RWPE2 (cell line): Measurements from ENCODE around the gene PDIA6.

Experiments used
- ATAC-seq: fragments of 200-7000 bp; cut with Tn5 transposase; 3 replicates; pipeline ENCODE4 v1.9.1; 2021; ENCODE audit warnings: low read depth
- DNase-seq: peaks from one replicate; pipeline ENCODE4 v3.0.0-alpha.2; 2020; ENCODE audit warnings: low spot score
- H3K27ac ChIP-seq: fragments of 450-650 bp; 2 replicates; pipeline ENCODE4 v1.5.1; 2017; ENCODE audit warnings: mild to moderate bottlenecking; ENCODE audit not compliant: poor library complexity, severe bottlenecking
- H3K27me3 ChIP-seq: fragments of 250-450 bp; sonication (Bioruptor Pico); 2 replicates; pipeline ENCODE4 v1.5.1; 2021; ENCODE audit warnings: mild to moderate bottlenecking, moderate library complexity; ENCODE audit not compliant: insufficient read depth, poor library complexity, severe bottlenecking
- H3K36me3 ChIP-seq: fragments of 250-450 bp; sonication (Bioruptor Pico); 2 replicates; pipeline ENCODE4 v1.5.1; 2020; ENCODE audit warnings: low read depth, mild to moderate bottlenecking, moderate library complexity
- H3K4me1 ChIP-seq: fragments of 250-450 bp; sonication (Bioruptor Pico); 2 replicates; pipeline ENCODE4 v1.5.1; 2021; ENCODE audit warnings: mild to moderate bottlenecking, moderate library complexity; ENCODE audit not compliant: insufficient read depth, poor library complexity, severe bottlenecking
- H3K4me3 ChIP-seq: fragments of 250-450 bp; sonication (Bioruptor Pico); 2 replicates; pipeline ENCODE4 v1.5.1; 2021; ENCODE audit warnings: mild to moderate bottlenecking, moderate library complexity; ENCODE audit not compliant: severe bottlenecking
- H3K9me3 ChIP-seq: fragments of 250-450 bp; sonication (Bioruptor Pico); 2 replicates; pipeline ENCODE4 v1.5.1; 2021; ENCODE audit warnings: mild to moderate bottlenecking, moderate library complexity; ENCODE audit not compliant: severe bottlenecking
- TF ChIP-seq, protein P1 (sequence below): fragments of 450-650 bp; IDR thresholded peaks from one replicate; pipeline ENCODE4 v1.5.1; 2017; ENCODE audit warnings: mild to moderate bottlenecking, moderate library complexity; ENCODE audit not compliant: poor library complexity, severe bottlenecking

Gene PDIA6

DNA sequence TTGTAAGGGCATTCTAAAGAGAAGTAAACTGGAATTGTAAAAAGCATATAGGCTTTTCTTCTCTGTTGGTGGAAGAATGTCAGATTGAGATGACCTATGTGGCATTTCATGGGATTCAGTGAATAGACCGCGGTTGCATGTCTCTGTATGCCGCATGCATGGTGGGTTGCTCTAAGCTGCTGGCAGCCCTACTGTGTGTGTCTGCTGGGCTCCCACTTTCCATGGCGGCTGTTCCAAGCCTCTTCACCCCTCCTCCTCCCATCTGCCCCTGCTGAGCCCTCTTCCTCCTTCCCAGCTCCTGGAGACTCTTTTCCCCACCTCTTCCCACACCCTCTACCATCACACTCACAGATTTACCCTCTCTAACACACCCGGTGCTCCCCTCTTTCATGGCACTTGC is 78.6 kb downstream of the PDIA6 start:
- Histone ChIP-seq H3K27me3 (no peaks in the 10 kb centered on the region), H3K4me1 (no peaks in the 10 kb centered on the region), H3K4me3 (no peak overlapping the region), H3K27ac (no peak overlapping the region), H3K36me3 (no peaks in the 10 kb centered on the region), H3K9me3 (no peaks in the 10 kb centered on the region)
- TF ChIP-seq, protein P1, sequence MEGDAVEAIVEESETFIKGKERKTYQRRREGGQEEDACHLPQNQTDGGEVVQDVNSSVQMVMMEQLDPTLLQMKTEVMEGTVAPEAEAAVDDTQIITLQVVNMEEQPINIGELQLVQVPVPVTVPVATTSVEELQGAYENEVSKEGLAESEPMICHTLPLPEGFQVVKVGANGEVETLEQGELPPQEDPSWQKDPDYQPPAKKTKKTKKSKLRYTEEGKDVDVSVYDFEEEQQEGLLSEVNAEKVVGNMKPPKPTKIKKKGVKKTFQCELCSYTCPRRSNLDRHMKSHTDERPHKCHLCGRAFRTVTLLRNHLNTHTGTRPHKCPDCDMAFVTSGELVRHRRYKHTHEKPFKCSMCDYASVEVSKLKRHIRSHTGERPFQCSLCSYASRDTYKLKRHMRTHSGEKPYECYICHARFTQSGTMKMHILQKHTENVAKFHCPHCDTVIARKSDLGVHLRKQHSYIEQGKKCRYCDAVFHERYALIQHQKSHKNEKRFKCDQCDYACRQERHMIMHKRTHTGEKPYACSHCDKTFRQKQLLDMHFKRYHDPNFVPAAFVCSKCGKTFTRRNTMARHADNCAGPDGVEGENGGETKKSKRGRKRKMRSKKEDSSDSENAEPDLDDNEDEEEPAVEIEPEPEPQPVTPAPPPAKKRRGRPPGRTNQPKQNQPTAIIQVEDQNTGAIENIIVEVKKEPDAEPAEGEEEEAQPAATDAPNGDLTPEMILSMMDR, result no peak
- ATAC-seq (no peak), DNase-seq (no peak)

DNA sequence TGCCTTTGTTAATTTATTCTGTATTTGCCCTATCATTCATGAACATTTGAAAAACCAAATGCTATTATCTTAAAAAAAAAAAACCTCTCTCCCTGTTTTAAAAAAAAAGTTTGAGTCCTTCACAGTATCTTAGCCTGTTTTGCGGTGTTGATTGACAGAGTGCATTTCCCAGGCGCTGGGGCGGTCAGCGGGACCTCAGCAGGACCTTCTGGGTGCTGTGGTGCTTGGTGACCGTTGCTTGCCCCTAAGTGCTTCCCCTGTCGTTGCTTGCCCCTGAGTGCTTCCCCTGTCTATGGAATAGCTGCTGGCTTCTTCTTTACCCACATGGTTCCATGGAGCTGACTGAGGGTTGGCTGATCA is 79.0 kb downstream of the PDIA6 start:
- H3K9me3 ChIP-seq, result no peaks in the 10 kb centered on the region
- ATAC-seq, result no peak
- H3K4me3 ChIP-seq, result no peak overlapping the region
- TF ChIP-seq, protein P1, result no peak
- H3K27me3 ChIP-seq, result no peaks in the 10 kb centered on the region
- no peak for DNase-seq
- no peak overlapping the region for H3K27ac ChIP-seq
- no peaks in the 10 kb centered on the region for H3K4me1 ChIP-seq
- H3K36me3 ChIP-seq, result no peaks in the 10 kb centered on the region
